K562 (cell line): ENCODE measurements around the gene PLEKHM3. TPM values are rescaled to one million over a fixed set of nuclear protein-coding genes. Genes with fewer than 3 reads are reported as not detected.

ENCODE experiments used
- ASH1L ChIP-seq: fragments of 450-650 bp; IDR thresholded peaks from 2 replicates; pipeline ENCODE4 v1.6.1; 2018; ENCODE audit warnings: borderline replicate concordance, mild to moderate bottlenecking, low read depth; ENCODE audit not compliant: partially characterized antibody
- BACH1 ChIP-seq: fragments of 200-800 bp; sonication (Bioruptor generic); IDR thresholded peaks from 2 replicates; pipeline ENCODE4 v1.6.1; 2016; ENCODE audit warnings: missing genetic modification characterization, missing compliant biosample characterization
- C11orf30 ChIP-seq: fragments of 450-650 bp; IDR thresholded peaks from 2 replicates; pipeline ENCODE4 v1.6.1; 2016; ENCODE audit warnings: low read depth, mild to moderate bottlenecking
- EP300 ChIP-seq: IDR thresholded peaks from 2 replicates; pipeline ENCODE4 v1.6.1; 2012; ENCODE audit warnings: low read length, improper control_type of control experiment
- ERF ChIP-seq: fragments of 450-650 bp; formaldehyde crosslinking; IDR thresholded peaks from 2 replicates; pipeline ENCODE4 v1.4.0; 2020; ENCODE audit warnings: mild to moderate bottlenecking, mixed read lengths
- FOXP4 ChIP-seq: sonication (generic); formaldehyde crosslinking; IDR thresholded peaks from 2 replicates; pipeline ENCODE4 v1.8.0; 2022; ENCODE audit warnings: mild to moderate bottlenecking, missing genetic modification reagents, borderline replicate concordance
- GTF3C2 ChIP-seq: IDR thresholded peaks from 3 replicates; pipeline ENCODE4 v1.6.1; 2011; ENCODE audit warnings: borderline replicate concordance, mild to moderate bottlenecking, moderate library complexity; ENCODE audit not compliant: insufficient read length; ENCODE audit errors: extremely low read depth
- KAT2B ChIP-seq: IDR thresholded peaks from one replicate; pipeline ENCODE4 v1.6.1; 2012; ENCODE audit warnings: low read depth, mild to moderate bottlenecking, control low read depth, inconsistent platforms, low read length, moderate library complexity
- MCM5 ChIP-seq: fragments of 450-650 bp; IDR thresholded peaks from 2 replicates; pipeline ENCODE4 v1.6.1; 2016; ENCODE audit warnings: low read depth
- NCOA2 ChIP-seq, 2 experiments: fragments of 450-650 bp; IDR thresholded peaks; 2 replicates each; pipeline ENCODE4 v1.6.1; 2018; ENCODE audit warnings: mild to moderate bottlenecking in 2 of 2, moderate library complexity in 1 of 2; ENCODE audit not compliant: partially characterized antibody in 2 of 2
- NFXL1 ChIP-seq: fragments of 450-650 bp; formaldehyde crosslinking; IDR thresholded peaks from 2 replicates; pipeline ENCODE4 v1.4.0; 2021; ENCODE audit warnings: mild to moderate bottlenecking
- PCBP2 ChIP-seq: fragments of 200-400 bp; formaldehyde crosslinking; IDR thresholded peaks from 2 replicates; pipeline ENCODE4 v1.6.1; 2018; ENCODE audit warnings: low read length, low read depth, mild to moderate bottlenecking, moderate library complexity; ENCODE audit not compliant: poor library complexity, severe bottlenecking
- PHF21A ChIP-seq: fragments of 450-650 bp; IDR thresholded peaks from 2 replicates; pipeline ENCODE4 v1.6.1; 2017; ENCODE audit warnings: low read depth, borderline replicate concordance
- POLR2G ChIP-seq: fragments of 200-400 bp; formaldehyde crosslinking; IDR thresholded peaks from 2 replicates; pipeline ENCODE4 v1.6.1; 2017; ENCODE audit warnings: low read depth, mild to moderate bottlenecking, antibody characterized with exemption, low read length, moderate library complexity
- PREB ChIP-seq: sonication (generic); formaldehyde crosslinking; IDR thresholded peaks from 2 replicates; pipeline ENCODE4 v1.8.1; 2023; ENCODE audit warnings: mild to moderate bottlenecking, missing genetic modification reagents
- SOX6 ChIP-seq: fragments of 450-650 bp; IDR thresholded peaks from 2 replicates; pipeline ENCODE4 v1.6.1; 2014; ENCODE audit warnings: mild to moderate bottlenecking
- SRSF3 ChIP-seq: fragments of 200-400 bp; formaldehyde crosslinking; IDR thresholded peaks from 2 replicates; pipeline ENCODE4 v1.6.1; 2016; ENCODE audit warnings: mild to moderate bottlenecking, low read length, moderate library complexity; ENCODE audit not compliant: insufficient read depth
- TCF7 ChIP-seq: sonication (generic); IDR thresholded peaks from 2 replicates; pipeline ENCODE4 v1.6.1; 2016; ENCODE audit warnings: antibody characterized with exemption, borderline replicate concordance
- ZBTB9 ChIP-seq: fragments of 450-650 bp; formaldehyde crosslinking; IDR thresholded peaks from 2 replicates; pipeline ENCODE4 v1.4.0; 2020; ENCODE audit warnings: mild to moderate bottlenecking, moderate library complexity
- ZNF644 ChIP-seq: fragments of 200-800 bp; sonication (Bioruptor generic); IDR thresholded peaks from 2 replicates; pipeline ENCODE4 v1.6.1; 2016; ENCODE audit warnings: low read depth, missing genetic modification characterization, missing compliant biosample characterization
- polyA plus RNA-seq, 8 experiments: library from polyadenylated mRNA; depleted of rRNA in 4 of 8; stranded (reverse) in 5 of 8; unstranded in 3 of 8; fragments of >200 nt; fragmentation: Nextera tagmentation in 2 of 8; fragmentation: Illumina TruSeq in 1 of 8; extraction: Ambion mirVana in 2 of 8; extraction: Trizol in 1 of 8; gene quantifications; 2 replicates each; pipeline versions ENCODE4 v1.2.1 to v1.2.3, GENCODE V29; 2011 to 2014; ENCODE audit warnings: inconsistent platforms in 1 of 8, missing spikeins in 1 of 8
- total RNA-seq, 7 experiments: library from RNA; depleted of rRNA in 6 of 7; stranded (reverse); fragments of >200 nt in 6 of 7; fragmentation: Illumina TruSeq in 2 of 7; extraction: Trizol in 2 of 7; gene quantifications; 2 replicates each; pipeline versions ENCODE4 v1.2.1 to v1.2.3, GENCODE V29; 2011 to 2021; ENCODE audit warnings: low replicate concordance in 1 of 7

PLEKHM3 gene
- total and polyA plus RNA-seq, 9 of the 15 experiments (the other 6 are each of a cell fraction or from before 2014, with no cell fraction given) = 0.24 to 1.6 (median 1.0) TPM

GRCh38 chr2:208025037-208025813 is at the start of gene PLEKHM3 (continued):
- TF ChIP-seq ZNF644 (tag) (peak; percentile 16; the same call in 1 of the 2 replicates), ZBTB9 (CRISPR knock-in tag) (no peak), GTF3C2 (no peak), SOX6 (no peak; the same call in 1 of the 2 replicates), NFXL1 (CRISPR knock-in tag) (no peak), PCBP2 (no peak), PHF21A (peak; percentile 82; the same call in 1 of the 2 replicates), MCM5 (no peak), TCF7 (no peak), ASH1L (no peak), C11orf30 (peak; percentile 84), SRSF3 (no peak), KAT2B (no peak), EP300 (peak; percentile 38; the same call in 1 of the 2 replicates), ERF (CRISPR knock-in tag) (no peak), POLR2G (peak; percentile 95), FOXP4 (no peak), NCOA2 (IDR thresholded peaks at IDR 0.05; ENCODE audit: partially characterized antibody in 2 of 2) (no peak), PREB (CRISPR knock-in tag) (no peak), BACH1 (tag) (no peak)
